HepG2 (cell line): Measurements from ENCODE around the gene NAA25. TPM values are rescaled to one million over a fixed set of nuclear protein-coding genes. Genes with fewer than 3 reads are reported as not detected.

Experiments used
- BCL3 ChIP-seq: sonication (generic); formaldehyde crosslinking; IDR thresholded peaks from 2 replicates; pipeline ENCODE4 v1.5.1; 2020; ENCODE audit warnings: mild to moderate bottlenecking, missing genetic modification reagents, moderate library complexity
- HOXA9 ChIP-seq: sonication (generic); formaldehyde crosslinking; IDR thresholded peaks from 2 replicates; pipeline ENCODE4 v1.8.1; 2022; ENCODE audit warnings: missing genetic modification reagents, mild to moderate bottlenecking, moderate library complexity, borderline replicate concordance
- IKZF4 ChIP-seq: sonication (generic); formaldehyde crosslinking; IDR thresholded peaks from 2 replicates; pipeline ENCODE4 v1.5.1; 2020; ENCODE audit warnings: borderline replicate concordance, mild to moderate bottlenecking, low read depth, missing genetic modification reagents; ENCODE audit errors: not compliant biosample characterization
- MAFG ChIP-seq: sonication (generic); formaldehyde crosslinking; IDR thresholded peaks from 2 replicates; pipeline ENCODE4 v1.5.1; 2020; ENCODE audit warnings: mild to moderate bottlenecking, missing genetic modification reagents
- PAXIP1 ChIP-seq: sonication (generic); formaldehyde crosslinking; conservative IDR thresholded peaks from 2 replicates; pipeline ENCODE4 v1.4.0; 2020; ENCODE audit warnings: mild to moderate bottlenecking, missing genetic modification reagents, moderate library complexity
- RXRB ChIP-seq: IDR thresholded peaks from 2 replicates; pipeline ENCODE4 v1.6.1; 2016; ENCODE audit warnings: borderline replicate concordance, missing genetic modification reagents, missing compliant biosample characterization
- SRF ChIP-seq: IDR thresholded peaks from 2 replicates; pipeline ENCODE4 v1.6.1; 2011; ENCODE audit warnings: mild to moderate bottlenecking, low read depth, low read length, moderate library complexity
- TAF1 ChIP-seq: sonication (generic); formaldehyde crosslinking; IDR thresholded peaks from 2 replicates; pipeline ENCODE4 v1.4.0; 2020; ENCODE audit warnings: missing genetic modification reagents
- XRCC5 ChIP-seq: fragments of 200-400 bp; formaldehyde crosslinking; optimal IDR thresholded peaks from 2 replicates; pipeline ENCODE3; 2017; ENCODE audit warnings: mild to moderate bottlenecking, low read length
- ZBTB20 ChIP-seq: sonication (generic); formaldehyde crosslinking; IDR thresholded peaks from 2 replicates; pipeline ENCODE4 v1.8.1; 2023; ENCODE audit warnings: missing genetic modification reagents, low read depth, mild to moderate bottlenecking, borderline replicate concordance
- ZBTB8A ChIP-seq: sonication (generic); formaldehyde crosslinking; IDR thresholded peaks from 2 replicates; pipeline ENCODE4 v1.4.0; 2020; ENCODE audit warnings: mild to moderate bottlenecking, low read depth, missing genetic modification reagents, borderline replicate concordance
- ZNF549 ChIP-seq: sonication (generic); formaldehyde crosslinking; IDR thresholded peaks from 2 replicates; pipeline ENCODE4 v1.5.0; 2020; ENCODE audit warnings: missing genetic modification reagents
- ZNF609 ChIP-seq: sonication (generic); formaldehyde crosslinking; IDR thresholded peaks from 2 replicates; pipeline ENCODE4 v1.4.0; 2020; ENCODE audit warnings: mild to moderate bottlenecking, missing genetic modification reagents, borderline replicate concordance
- ZNF777 ChIP-seq: sonication (generic); formaldehyde crosslinking; IDR thresholded peaks from 2 replicates; pipeline ENCODE4 v1.4.0; 2020; ENCODE audit warnings: missing genetic modification reagents
- ZSCAN9 ChIP-seq: IDR thresholded peaks from 2 replicates; pipeline ENCODE4 v1.6.1; 2016; ENCODE audit warnings: borderline replicate concordance
- polyA plus RNA-seq, 8 experiments: library from polyadenylated mRNA; depleted of rRNA in 3 of 8; stranded (reverse) in 7 of 8; unstranded in 1 of 8; fragments of >200 nt; fragmentation: Illumina TruSeq in 4 of 8; extraction: Trizol in 4 of 8; gene quantifications; 2 replicates each; pipeline versions ENCODE4 v1.2.1 to v1.2.3, GENCODE V29; 2011 to 2016; ENCODE audit warnings: low read depth in 4 of 8, missing spikeins in 1 of 8, mixed read lengths in 1 of 8; ENCODE audit not compliant: insufficient read depth in 1 of 8
- total RNA-seq, 5 experiments: library from RNA; depleted of rRNA; stranded (reverse); fragments of >200 nt; fragmentation: Illumina TruSeq; extraction: Trizol; gene quantifications; 2 replicates each; pipeline ENCODE4 v1.2.3, GENCODE V29; 2016; ENCODE audit warnings: low read depth in 1 of 5

The NAA25 gene
- total and polyA plus RNA-seq, 2 of the 13 experiments (the other 11 are each of a cell fraction or from before 2014, with no cell fraction given) = 11.4 to 32.0 TPM

GRCh38 chr12:112116232-112117060, 7.9 kb upstream of the NAA25 start (continued):
- TF ChIP-seq PAXIP1 (CRISPR knock-in tag) (peak; percentile 7; the same call in 1 of the 2 replicates), ZNF609 (CRISPR knock-in tag) (no peak), ZNF777 (no peak), HOXA9 (no peak), MAFG (CRISPR knock-in tag) (no peak), ZNF549 (no peak), ZBTB8A (CRISPR knock-in tag) (no peak), ZSCAN9 (CRISPR knock-in tag) (0 out of 2 replicates have a peak, but pooled peaks have one; percentile 58), TAF1 (peak; percentile 59), ZBTB20 (CRISPR knock-in tag) (no peak), XRCC5 (no peak), IKZF4 (CRISPR knock-in tag) (no peak), RXRB (CRISPR knock-in tag) (0 out of 2 replicates have a peak, but pooled peaks have one; percentile 36), SRF (no peak), BCL3 (CRISPR knock-in tag) (no peak)
